ENCODE data around the gene ZNF655.

GRCh38 chr7:99579956-99580777 is 21.7 kb downstream of the ZNF655 start:
- no peak for TF ChIP-seq YY1 (tag by site-specific recombination; IDR thresholded peaks at IDR 0.05)
- TF ChIP-seq ZNF623 (tag by site-specific recombination; IDR thresholded peaks at IDR 0.05), result no peak
- TF ChIP-seq ZNF785 (tag by site-specific recombination; IDR thresholded peaks at IDR 0.05), result no peak
- 0 out of 2 replicates have a peak, but pooled peaks have one; percentile 15 for TF ChIP-seq SP2 (tag by site-specific recombination; IDR thresholded peaks at IDR 0.05)
- TF ChIP-seq RBAK (tag by site-specific recombination; IDR thresholded peaks at IDR 0.05), result no peak
- no peak for TF ChIP-seq ZNF548 (tag by site-specific recombination; IDR thresholded peaks at IDR 0.05)
- TF ChIP-seq, protein P1, sequence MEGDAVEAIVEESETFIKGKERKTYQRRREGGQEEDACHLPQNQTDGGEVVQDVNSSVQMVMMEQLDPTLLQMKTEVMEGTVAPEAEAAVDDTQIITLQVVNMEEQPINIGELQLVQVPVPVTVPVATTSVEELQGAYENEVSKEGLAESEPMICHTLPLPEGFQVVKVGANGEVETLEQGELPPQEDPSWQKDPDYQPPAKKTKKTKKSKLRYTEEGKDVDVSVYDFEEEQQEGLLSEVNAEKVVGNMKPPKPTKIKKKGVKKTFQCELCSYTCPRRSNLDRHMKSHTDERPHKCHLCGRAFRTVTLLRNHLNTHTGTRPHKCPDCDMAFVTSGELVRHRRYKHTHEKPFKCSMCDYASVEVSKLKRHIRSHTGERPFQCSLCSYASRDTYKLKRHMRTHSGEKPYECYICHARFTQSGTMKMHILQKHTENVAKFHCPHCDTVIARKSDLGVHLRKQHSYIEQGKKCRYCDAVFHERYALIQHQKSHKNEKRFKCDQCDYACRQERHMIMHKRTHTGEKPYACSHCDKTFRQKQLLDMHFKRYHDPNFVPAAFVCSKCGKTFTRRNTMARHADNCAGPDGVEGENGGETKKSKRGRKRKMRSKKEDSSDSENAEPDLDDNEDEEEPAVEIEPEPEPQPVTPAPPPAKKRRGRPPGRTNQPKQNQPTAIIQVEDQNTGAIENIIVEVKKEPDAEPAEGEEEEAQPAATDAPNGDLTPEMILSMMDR (tag by site-specific recombination; IDR thresholded peaks at IDR 0.05), result no peak
- TF ChIP-seq ZNF114 (tag by site-specific recombination; IDR thresholded peaks at IDR 0.05), result no peak

All from HEK293 (cell line).